DND-41 (cell line): Measurements from ENCODE around the gene NOC2L.

Experiments
- ATAC-seq: fragments of 200-7000 bp; cut with Tn5 transposase; 3 replicates; pipeline ENCODE4 v1.9.1; 2021; ENCODE audit warnings: low read depth; ENCODE audit not compliant: insufficient read depth
- DNase-seq: peaks from one replicate; pipeline ENCODE4 v3.0.0-alpha.2; 2020
- H2AFZ ChIP-seq: 2 replicates; pipeline ENCODE4 v1.6.0; 2012; ENCODE audit warnings: low read depth, low read length
- H3K27ac ChIP-seq: 2 replicates; pipeline ENCODE4 v1.5.1; 2012; ENCODE audit warnings: low read length, inconsistent platforms
- H3K27me3 ChIP-seq: fragments of 200-600 bp; sonication (generic); 2 replicates; pipeline ENCODE4 v1.6.0; 2012; ENCODE audit warnings: low read length, mild to moderate bottlenecking, inconsistent platforms; ENCODE audit not compliant: insufficient read depth, poor library complexity
- H3K36me3 ChIP-seq: 2 replicates; pipeline ENCODE4 v1.5.1; 2012; ENCODE audit warnings: low read length, inconsistent platforms; ENCODE audit not compliant: insufficient read depth
- H3K4me1 ChIP-seq: 2 replicates; pipeline ENCODE4 v1.5.1; 2012; ENCODE audit warnings: mild to moderate bottlenecking, low read length; ENCODE audit not compliant: insufficient read depth
- H3K4me2 ChIP-seq: 2 replicates; pipeline ENCODE4 v1.6.0; 2012; ENCODE audit warnings: mild to moderate bottlenecking, moderate library complexity, low read length, inconsistent platforms; ENCODE audit not compliant: insufficient read depth
- H3K4me3 ChIP-seq, 2 experiments: fragments of 200-600 bp in 1 of 2; shearing (Covaris generic) in 1 of 2; 2 replicates each; pipeline ENCODE4 v1.5.1; 2012 to 2016; ENCODE audit warnings: inconsistent platforms in 2 of 2, low read length in 2 of 2, mild to moderate bottlenecking in 2 of 2, low read depth in 1 of 2, moderate library complexity in 1 of 2
- H3K79me2 ChIP-seq: 2 replicates; pipeline ENCODE4 v1.6.0; 2012; ENCODE audit warnings: low read length, inconsistent platforms; ENCODE audit not compliant: insufficient read depth
- H3K9ac ChIP-seq: 2 replicates; pipeline ENCODE4 v1.6.0; 2012; ENCODE audit warnings: low read depth, mild to moderate bottlenecking, inconsistent platforms, low read length, moderate library complexity
- H3K9me3 ChIP-seq: 2 replicates; pipeline ENCODE4 v1.5.1; 2012; ENCODE audit warnings: low read length, moderate library complexity, mild to moderate bottlenecking, inconsistent platforms; ENCODE audit not compliant: insufficient read depth, severe bottlenecking
- H4K20me1 ChIP-seq: 2 replicates; pipeline ENCODE4 v1.6.0; 2012; ENCODE audit warnings: low read length; ENCODE audit not compliant: insufficient read depth
- CTCF ChIP-seq: IDR thresholded peaks from 2 replicates; pipeline ENCODE4 v1.5.1; 2012; ENCODE audit warnings: borderline replicate concordance, low read length, moderate library complexity, mild to moderate bottlenecking; ENCODE audit not compliant: poor library complexity, severe bottlenecking; ENCODE audit errors: extremely low read depth
- EZH2 ChIP-seq: IDR thresholded peaks from 3 replicates; pipeline ENCODE4 v1.6.1; 2012; ENCODE audit warnings: borderline replicate concordance, low read depth, mild to moderate bottlenecking, moderate library complexity, low read length, inconsistent platforms; ENCODE audit not compliant: severe bottlenecking

NOC2L gene

GRCh38 chr1:969260-969855, 10.3 kb upstream of the NOC2L start:
- Histone ChIP-seq H3K79me2 (no peaks in the 10 kb centered on the region), H3K9me3 (no peaks in the 10 kb centered on the region), H3K36me3 (0 out of 2 replicates have a peak, but pooled peaks cover 7% of the 10 kb centered on the region), H3K4me2 (no peak overlapping the region), H3K27ac (no peak overlapping the region), H3K9ac (no peak overlapping the region), H4K20me1 (peaks cover 21% of the 10 kb centered on the region), H3K4me1 (peaks cover 14% of the 10 kb centered on the region), H3K4me3 (no peak overlapping the region), H3K27me3 (peaks cover 5% of the 10 kb centered on the region), H2AFZ (no peak overlapping the region)
- ATAC-seq (no peak), DNase-seq (no peak)
- TF ChIP-seq CTCF (no peak), EZH2 (no peak)

GRCh38 chr1:967466-968343, 8.6 kb upstream of the NOC2L start:
- H2AFZ ChIP-seq = no peak overlapping the region
- DNase-seq (no peak), ATAC-seq (no peak)
- peaks cover 14% of the 10 kb centered on the region for H3K4me1 ChIP-seq
- H3K27me3 ChIP-seq = peaks cover 5% of the 10 kb centered on the region
- H3K36me3 ChIP-seq = peaks cover 22% of the 10 kb centered on the region
- no peaks in the 10 kb centered on the region for H3K79me2 ChIP-seq
- no peak overlapping the region for H3K27ac ChIP-seq
- no peak overlapping the region for H3K9ac ChIP-seq
- H3K9me3 ChIP-seq = no peaks in the 10 kb centered on the region
- TF ChIP-seq CTCF (no peak), EZH2 (no peak)
- H3K4me2 ChIP-seq = peak overlapping the region; percentile 97; the same call in 1 of the 2 replicates
- H4K20me1 ChIP-seq = peaks cover 21% of the 10 kb centered on the region
- no peak overlapping the region; a peak in 1 of 4 replicates for H3K4me3 ChIP-seq

GRCh38 chr1:966704-967300, 7.7 kb upstream of the NOC2L start:
- Histone ChIP-seq H2AFZ (peak overlapping the region; percentile 77), H3K9ac (peak overlapping the region; percentile 47)
- DNase-seq = peak; percentile 80

More at GRCh38 chr1:966704-967300, 7.7 kb upstream of the NOC2L start:
- Histone ChIP-seq H3K9me3 (no peaks in the 10 kb centered on the region), H3K4me3 (peak overlapping the region in 1 of 2 experiments; percentile 59; a peak in 2 of 4 replicates), H3K79me2 (no peaks in the 10 kb centered on the region), H3K4me2 (peak overlapping the region; percentile 97), H3K27me3 (peaks cover 5% of the 10 kb centered on the region), H3K4me1 (peaks cover 14% of the 10 kb centered on the region), H4K20me1 (peaks cover 21% of the 10 kb centered on the region), H3K27ac (no peak overlapping the region), H3K36me3 (peaks cover 29% of the 10 kb centered on the region)
- TF ChIP-seq EZH2 = no peak
- TF ChIP-seq CTCF = no peak
- peak; percentile 93 for ATAC-seq
